IPS DF 6.9 (cell line): ENCODE measurements around the gene FGF4.

Experiments used
- DNase-seq: peaks from one replicate; pipeline ENCODE4 v3.0.0-alpha.2; 2013; ENCODE audit warnings: low read depth, low spot score
- H3K27ac ChIP-seq: one replicate; pipeline ENCODE4 v1.5.1; 2013; ENCODE audit warnings: low read length, control low read depth
- H3K27me3 ChIP-seq: 2 replicates; pipeline ENCODE4 v1.6.1; 2013; ENCODE audit warnings: mild to moderate bottlenecking, low read length; ENCODE audit not compliant: control insufficient read depth, insufficient read depth
- H3K36me3 ChIP-seq: 2 replicates; pipeline ENCODE4 v1.6.1; 2013; ENCODE audit warnings: low read length; ENCODE audit not compliant: control insufficient read depth, insufficient read depth
- H3K4me1 ChIP-seq: 2 replicates; pipeline ENCODE4 v1.6.1; 2013; ENCODE audit warnings: low read length; ENCODE audit not compliant: control insufficient read depth, insufficient read depth
- H3K4me3 ChIP-seq: 2 replicates; pipeline ENCODE4 v1.5.1; 2013; ENCODE audit warnings: mild to moderate bottlenecking, low read length
- H3K9me3 ChIP-seq: 2 replicates; pipeline ENCODE4 v1.6.1; 2013; ENCODE audit warnings: low read length, inconsistent platforms; ENCODE audit not compliant: control insufficient read depth, insufficient read depth
- WGBS: extraction: QIAGEN DNeasy Blood & Tissue Kit; methylation state at CpG from one replicate; pipeline ENCODE4 v1.1.7; 2013; ENCODE audit warnings: mixed read lengths, missing lambda C conversion rate; ENCODE audit not compliant: insufficient read length, insufficient coverage; 5-methylcytosine and 5-hydroxymethylcytosine counted together

FGF4 gene, protein sequence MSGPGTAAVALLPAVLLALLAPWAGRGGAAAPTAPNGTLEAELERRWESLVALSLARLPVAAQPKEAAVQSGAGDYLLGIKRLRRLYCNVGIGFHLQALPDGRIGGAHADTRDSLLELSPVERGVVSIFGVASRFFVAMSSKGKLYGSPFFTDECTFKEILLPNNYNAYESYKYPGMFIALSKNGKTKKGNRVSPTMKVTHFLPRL

GRCh38 chr11:69775163-69775755 lies at the start of gene FGF4:
TSS of gene FGF4 (minus strand) at chr11:69775341. CDS start at chr11:69775084, 257 bp downstream.
- Histone ChIP-seq H3K36me3 (no peaks in the 10 kb centered on the region; the same call in 1 of the 2 replicates), H3K27ac (no peak within 1 kb of the TSS), H3K27me3 (peaks cover 15% of the 10 kb centered on the region; the same call in 1 of the 2 replicates), H3K9me3 (no peaks in the 10 kb centered on the region), H3K4me1 (peaks cover 13% of the 10 kb centered on the region), H3K4me3 (peak within 1 kb of the TSS; percentile 40; the same call in 1 of the 2 replicates)
- DNase-seq: no peak
- WGBS: no CpG with 5 or more reads among the region's 66 CpGs

DNA sequence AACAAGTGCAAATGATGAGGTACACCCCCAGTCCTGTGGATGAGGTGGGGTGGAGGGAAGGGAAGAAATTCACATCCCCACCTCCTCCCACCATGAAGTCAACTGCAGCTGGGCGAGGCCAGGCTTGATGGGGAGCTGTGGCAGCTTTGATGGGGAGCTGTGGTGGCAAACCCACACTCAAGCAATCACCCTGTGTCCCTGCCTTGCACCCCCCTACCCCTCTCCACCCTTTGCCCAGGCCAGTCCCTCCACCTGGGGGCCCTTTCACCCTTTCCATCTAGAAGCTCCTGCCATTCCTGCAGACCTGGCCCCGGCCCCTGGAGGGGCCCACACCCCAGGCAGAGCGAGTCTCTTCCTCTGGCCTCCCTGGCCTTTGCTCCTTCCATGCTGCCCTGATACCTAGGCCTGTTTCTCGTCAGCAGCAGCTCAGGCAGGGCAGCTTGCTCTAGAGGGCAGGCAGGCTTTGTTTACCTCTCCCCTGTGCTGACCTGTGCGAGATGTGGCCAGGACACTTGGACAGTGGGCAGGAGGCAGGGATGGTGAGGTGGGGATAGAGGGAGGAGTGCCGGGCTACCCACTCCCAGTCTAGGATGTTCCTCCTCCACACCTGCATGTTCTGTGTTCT lies 48.6 kb upstream of the FGF4 start:
- WGBS: no CpG with 5 or more reads among the region's 6 CpGs
- DNase-seq: no peak
- Histone ChIP-seq H3K27me3 (peaks cover 18% of the 10 kb centered on the region), H3K4me1 (no peaks in the 10 kb centered on the region), H3K9me3 (no peaks in the 10 kb centered on the region), H3K4me3 (no peak overlapping the region), H3K36me3 (no peaks in the 10 kb centered on the region), H3K27ac (no peak overlapping the region)

- H3K4me1 ChIP-seq: no peaks in the 10 kb centered on the region
- H3K4me3 ChIP-seq: no peak overlapping the region
- no peak for DNase-seq
- no peaks in the 10 kb centered on the region for H3K9me3 ChIP-seq
- H3K36me3 ChIP-seq: no peaks in the 10 kb centered on the region
- H3K27me3 ChIP-seq: peaks cover 27% of the 10 kb centered on the region
- H3K27ac ChIP-seq: no peak overlapping the region
- no CpG with 5 or more reads among the region's 15 CpGs for WGBS
Observed at GRCh38 chr11:69822676-69823494, 47.7 kb upstream of the FGF4 start.

- no CpG with 5 or more reads among the region's 17 CpGs for WGBS
- peaks cover 40% of the 10 kb centered on the region for H3K27me3 ChIP-seq
- no peak overlapping the region for H3K27ac ChIP-seq
Observed at GRCh38 chr11:69821511-69822040, 46.4 kb upstream of the FGF4 start.

GRCh38 chr11:69820441-69820840 lies 45.3 kb upstream of the FGF4 start:
- peaks cover 50% of the 10 kb centered on the region for H3K27me3 ChIP-seq
- no peaks in the 10 kb centered on the region for H3K36me3 ChIP-seq

More at GRCh38 chr11:69821511-69822040, 46.4 kb upstream of the FGF4 start:
- Histone ChIP-seq H3K9me3 (no peaks in the 10 kb centered on the region), H3K4me1 (peaks cover 2% of the 10 kb centered on the region; the same call in 1 of the 2 replicates), H3K4me3 (no peak overlapping the region), H3K36me3 (no peaks in the 10 kb centered on the region)
- no peak for DNase-seq

GRCh38 chr11:69819541-69820070 lies 44.5 kb upstream of the FGF4 start:
- H3K27ac ChIP-seq: no peak overlapping the region
- no peak overlapping the region for H3K4me3 ChIP-seq
- peaks cover 52% of the 10 kb centered on the region for H3K27me3 ChIP-seq
- WGBS: no CpG with 5 or more reads among the region's 40 CpGs
- DNase-seq: no peak
- no peaks in the 10 kb centered on the region for H3K36me3 ChIP-seq
- peaks cover 3% of the 10 kb centered on the region; the same call in 1 of the 2 replicates for H3K4me1 ChIP-seq
- no peaks in the 10 kb centered on the region for H3K9me3 ChIP-seq

More at GRCh38 chr11:69820441-69820840, 45.3 kb upstream of the FGF4 start:
- Histone ChIP-seq H3K4me1 (peaks cover 3% of the 10 kb centered on the region; the same call in 1 of the 2 replicates), H3K4me3 (no peak overlapping the region), H3K27ac (no peak overlapping the region), H3K9me3 (no peaks in the 10 kb centered on the region)
- no CpG with 5 or more reads among the region's 5 CpGs for WGBS
- DNase-seq: no peak

- Histone ChIP-seq H3K36me3 (no peaks in the 10 kb centered on the region), H3K27me3 (peaks cover 52% of the 10 kb centered on the region), H3K4me3 (peak within 1 kb of the TSS; percentile 26; the same call in 1 of the 2 replicates), H3K4me1 (peaks cover 3% of the 10 kb centered on the region; the same call in 1 of the 2 replicates), H3K27ac (no peak within 1 kb of the TSS), H3K9me3 (no peaks in the 10 kb centered on the region)
- no peak for DNase-seq
- no CpG with 5 or more reads among the region's 105 CpGs for WGBS
Observed at GRCh38 chr11:69818603-69819441, 43.7 kb upstream of the FGF4 start, which contains the start of gene FGF3. TSS of gene FGF3 (minus strand) at chr11:69819416. CDS start at chr11:69818933, 483 bp downstream.

DNA sequence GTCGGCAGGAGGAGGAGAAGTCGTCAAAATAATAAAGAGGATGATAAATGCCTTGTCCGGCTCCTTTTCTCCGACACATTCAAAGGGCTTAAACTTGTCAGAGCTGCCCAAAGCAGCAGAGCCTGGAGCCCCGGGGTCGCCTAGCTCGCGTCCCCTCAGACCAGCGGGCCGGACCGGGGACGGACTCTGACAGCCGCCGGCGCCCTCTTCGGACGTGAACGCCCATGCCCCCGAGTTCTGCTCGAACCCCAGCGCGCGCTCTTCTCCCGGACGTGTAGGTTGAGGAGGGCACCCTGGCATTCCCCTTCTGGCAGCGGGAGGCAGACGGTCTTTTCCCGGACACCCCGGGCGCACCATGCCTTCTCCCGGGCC lies 43.1 kb upstream of the FGF4 start:
- Histone ChIP-seq H3K4me1 (peaks cover 3% of the 10 kb centered on the region; the same call in 1 of the 2 replicates), H3K27me3 (peaks cover 52% of the 10 kb centered on the region), H3K27ac (no peak overlapping the region), H3K36me3 (no peaks in the 10 kb centered on the region), H3K9me3 (no peaks in the 10 kb centered on the region), H3K4me3 (peak overlapping the region; percentile 26; the same call in 1 of the 2 replicates)
- no peak for DNase-seq
- no CpG with 5 or more reads among the region's 31 CpGs for WGBS
